H1 (cell line): ENCODE results near the gene HDGFL3. TPM values are rescaled to one million over a fixed set of nuclear protein-coding genes. Genes with fewer than 3 reads are reported as not detected.

Experiments used
- CTCF ChIA-PET: fragments of 300-600 bp; sonication (Branson Sonifier 250); formaldehyde crosslinking; loops from one replicate; lab custom pipeline; 2021; ENCODE audit not compliant: partially characterized antibody; lab: Charles Lee
- POLR2A ChIA-PET: fragments of 300-600 bp; sonication (Branson Sonifier 250); formaldehyde crosslinking; loops from one replicate; lab custom pipeline; 2021; ENCODE audit warnings: inconsistent platforms; ENCODE audit not compliant: partially characterized antibody; lab: Charles Lee
- DNase-seq, 2 experiments: peaks; one replicate each; pipeline versions ENCODE4 v3.0.0 to v3.0.0-alpha.2; 2010 to 2022; ENCODE audit warnings: low spot score in 2 of 2, low read depth in 1 of 2, mixed read lengths in 1 of 2
- FAIRE-seq: peaks from 2 replicates; lab custom pipeline; 2011; peaks lifted over from hg19 to GRCh38; lab: Jason Lieb, UNC
- H2AFZ ChIP-seq: 2 replicates; pipeline ENCODE4 v1.8.1; 2012; ENCODE audit warnings: low read length, inconsistent platforms
- H2AK5ac ChIP-seq: 2 replicates; pipeline ENCODE4 v1.6.1; 2013; ENCODE audit warnings: low read depth, low read length
- H2BK120ac ChIP-seq: replicated peaks from 2 replicates; pipeline ENCODE3; 2013; ENCODE audit warnings: low read depth, low read length, inconsistent platforms
- H2BK12ac ChIP-seq: 2 replicates; pipeline ENCODE4 v1.6.1; 2013; ENCODE audit warnings: low read depth, low read length
- H2BK15ac ChIP-seq: 2 replicates; pipeline ENCODE4 v1.6.1; 2013; ENCODE audit warnings: low read length
- H2BK20ac ChIP-seq: 2 replicates; pipeline ENCODE4 v1.6.1; 2013; ENCODE audit warnings: low read length
- H2BK5ac ChIP-seq: 2 replicates; pipeline ENCODE4 v1.6.1; 2013; ENCODE audit warnings: low read depth, low read length
- H3K14ac ChIP-seq: 2 replicates; pipeline ENCODE4 v1.6.1; 2013; ENCODE audit warnings: inconsistent platforms; ENCODE audit not compliant: insufficient read length
- H3K18ac ChIP-seq: 2 replicates; pipeline ENCODE4 v1.6.1; 2013; ENCODE audit warnings: low read length; ENCODE audit errors: extremely low read depth
- H3K23ac ChIP-seq: 2 replicates; pipeline ENCODE4 v1.6.1; 2013; ENCODE audit warnings: inconsistent platforms; ENCODE audit not compliant: insufficient read length
- H3K23me2 ChIP-seq: 2 replicates; pipeline ENCODE4 v1.6.1; 2013; ENCODE audit warnings: low read depth, low read length
- H3K27ac ChIP-seq: 2 replicates; pipeline ENCODE4 v1.6.1; 2011; ENCODE audit warnings: low read depth, low read length, inconsistent platforms
- H3K27me3 ChIP-seq, 4 experiments: replicated peaks in 1 of 4; 1 replicate in 1 of 4; 2 replicates in 3 of 4; pipeline versions ENCODE4 v1.6.1 to v1.8.1; 2011 to 2013; ENCODE audit warnings: low read length in 3 of 4, mild to moderate bottlenecking in 3 of 4, inconsistent platforms in 2 of 4, mixed read lengths in 2 of 4, moderate library complexity in 1 of 4; ENCODE audit not compliant: control insufficient read depth in 3 of 4, insufficient read depth in 3 of 4; ENCODE audit errors: extremely low read depth in 1 of 4
- H3K36me3 ChIP-seq, 4 experiments: 2 replicates each; pipeline versions ENCODE4 v1.6.1 to v1.8.1; 2011 to 2013; ENCODE audit warnings: mild to moderate bottlenecking in 4 of 4, low read length in 3 of 4, moderate library complexity in 2 of 4, control low read depth in 1 of 4, inconsistent platforms in 1 of 4; ENCODE audit not compliant: insufficient read depth in 4 of 4, control insufficient read depth in 2 of 4
- H3K4ac ChIP-seq: replicated peaks from 2 replicates; pipeline ENCODE3; 2013; ENCODE audit warnings: low read length, low read depth, mixed read lengths, inconsistent platforms; ENCODE audit not compliant: insufficient read length
- H3K4me1 ChIP-seq, 4 experiments: replicated peaks in 1 of 4; 1 replicate in 1 of 4; 2 replicates in 3 of 4; pipeline versions ENCODE4 v1.6.1 to v1.8.1; 2011 to 2013; ENCODE audit warnings: low read length in 3 of 4, inconsistent platforms in 2 of 4, mixed read lengths in 1 of 4; ENCODE audit not compliant: insufficient read depth in 4 of 4, control insufficient read depth in 3 of 4
- H3K4me2 ChIP-seq, 2 experiments: 2 replicates each; pipeline versions ENCODE4 v1.6.1 to v1.8.1; 2011 to 2013; ENCODE audit warnings: low read depth in 2 of 2, low read length in 2 of 2, control low read depth in 1 of 2, inconsistent platforms in 1 of 2, mild to moderate bottlenecking in 1 of 2; ENCODE audit not compliant: insufficient read depth in 1 of 2
- H3K4me3 ChIP-seq, 4 experiments: fragments of 200-600, 300-600 bp in 1 of 4; sonication (generic), shearing (Covaris generic), sonication (Bioruptor Twin) in 1 of 4; 2 replicates each; pipeline versions ENCODE4 v1.5.1 to v1.8.1; 2011 to 2016; ENCODE audit warnings: low read length in 4 of 4, low read depth in 3 of 4, control low read depth in 2 of 4, inconsistent platforms in 2 of 4, mild to moderate bottlenecking in 2 of 4, mixed read lengths in 1 of 4, moderate library complexity in 1 of 4; ENCODE audit not compliant: insufficient read depth in 2 of 4; ENCODE audit errors: extremely low read depth in 1 of 4
- H3K56ac ChIP-seq: replicated peaks from 2 replicates; pipeline ENCODE3; 2013; ENCODE audit warnings: low read depth, mild to moderate bottlenecking, mixed read lengths, low read length, inconsistent platforms; ENCODE audit not compliant: insufficient read length
- H3K79me1 ChIP-seq: 2 replicates; pipeline ENCODE4 v1.6.1; 2013; ENCODE audit warnings: low read depth, low read length, control low read depth
- H3K79me2 ChIP-seq, 2 experiments: 2 replicates each; pipeline versions ENCODE4 v1.6.1 to v1.8.1; 2012 to 2013; ENCODE audit warnings: low read length in 2 of 2, mild to moderate bottlenecking in 2 of 2, inconsistent platforms in 1 of 2; ENCODE audit not compliant: insufficient read depth in 2 of 2, control insufficient read depth in 1 of 2
- H3K9ac ChIP-seq, 4 experiments: replicated peaks in 1 of 4; 1 replicate in 1 of 4; 2 replicates in 3 of 4; pipeline versions ENCODE4 v1.6.1 to v1.8.1; 2011 to 2013; ENCODE audit warnings: low read depth in 3 of 4, low read length in 3 of 4, control low read depth in 2 of 4, mild to moderate bottlenecking in 2 of 4, moderate library complexity in 2 of 4, inconsistent platforms in 1 of 4; ENCODE audit errors: extremely low read depth in 1 of 4
- H3K9me3 ChIP-seq, 2 experiments: 2 replicates each; pipeline versions ENCODE4 v1.6.1 to v1.8.1; 2012 to 2013; ENCODE audit warnings: mild to moderate bottlenecking in 2 of 2, moderate library complexity in 2 of 2, control low read depth in 1 of 2, inconsistent platforms in 1 of 2, low read depth in 1 of 2, low read length in 1 of 2, mixed read lengths in 1 of 2; ENCODE audit not compliant: insufficient read depth in 2 of 2
- H4K20me1 ChIP-seq, 2 experiments: replicated peaks in 1 of 2; 2 replicates each; pipeline versions ENCODE3 to v1.8.1; 2011 to 2013; ENCODE audit warnings: inconsistent platforms in 2 of 2, low read length in 2 of 2, mild to moderate bottlenecking in 1 of 2; ENCODE audit not compliant: insufficient read depth in 2 of 2, control insufficient read depth in 1 of 2
- H4K5ac ChIP-seq: 2 replicates; pipeline ENCODE4 v1.6.1; 2013; ENCODE audit warnings: low read length, low read depth, mixed read lengths, inconsistent platforms; ENCODE audit not compliant: insufficient read length
- H4K8ac ChIP-seq: 2 replicates; pipeline ENCODE4 v1.8.0; 2013; ENCODE audit warnings: mild to moderate bottlenecking, moderate library complexity, low read length, inconsistent platforms; ENCODE audit not compliant: insufficient read depth; ENCODE audit errors: extremely low read depth
- H4K91ac ChIP-seq: replicated peaks from 2 replicates; pipeline ENCODE3; 2013; ENCODE audit warnings: low read length, mixed read lengths, inconsistent platforms; ENCODE audit not compliant: insufficient read length
- BCL11A ChIP-seq, 2 experiments: IDR thresholded peaks; one replicate each; pipeline ENCODE4 v1.6.1; 2011; ENCODE audit warnings: low read depth in 2 of 2, low read length in 2 of 2, mild to moderate bottlenecking in 2 of 2
- CBX5 ChIP-seq: fragments of 300-800, 300-1000 bp; sonication (generic); IDR thresholded peaks from 2 replicates; pipeline ENCODE4 v1.7.1; 2016; ENCODE audit warnings: antibody characterized with exemption, low read length, low read depth
- EGR1 ChIP-seq: IDR thresholded peaks from 2 replicates; pipeline ENCODE4 v1.6.1; 2011; ENCODE audit warnings: low read depth, low read length, borderline replicate concordance
- JUN ChIP-seq: IDR thresholded peaks from 2 replicates; pipeline ENCODE4 v1.6.1; 2011; ENCODE audit warnings: low read depth, mild to moderate bottlenecking, improper control_type of control experiment, low read length
- MAX ChIP-seq: IDR thresholded peaks from 2 replicates; pipeline ENCODE4 v1.6.1; 2012; ENCODE audit warnings: inconsistent platforms
- NRF1 ChIP-seq: IDR thresholded peaks from 2 replicates; pipeline ENCODE4 v1.6.1; 2011; ENCODE audit warnings: mild to moderate bottlenecking, low read depth, low read length, improper control_type of control experiment
- RXRA ChIP-seq: IDR thresholded peaks from 2 replicates; pipeline ENCODE4 v1.6.1; 2011; ENCODE audit warnings: low read depth, mild to moderate bottlenecking, low read length, moderate library complexity; ENCODE audit not compliant: insufficient read depth
- SIRT6 ChIP-seq: IDR thresholded peaks from one replicate; pipeline ENCODE4 v1.7.1; 2012; ENCODE audit warnings: low read length, inconsistent platforms
- SP4 ChIP-seq: IDR thresholded peaks from 2 replicates; pipeline ENCODE4 v1.6.1; 2012; ENCODE audit warnings: low read length, inconsistent platforms
- SUZ12 ChIP-seq: fragments of 200-600 bp; sonication (generic); IDR thresholded peaks from 2 replicates; pipeline ENCODE4 v1.6.1; 2012; ENCODE audit warnings: mild to moderate bottlenecking, inconsistent platforms, low read length, moderate library complexity, mixed read lengths
- WGBS, 2 experiments: shearing (Covaris generic) in 1 of 2; methylation state at CpG; one replicate each; pipeline versions ENCODE4 v1.1.6 to v1.1.7; 2013 to 2015; ENCODE audit warnings: low lambda C conversion rate in 2 of 2, mixed read lengths in 2 of 2, inconsistent platforms in 1 of 2, low coverage in 1 of 2, missing lambda C conversion rate in 1 of 2; ENCODE audit not compliant: insufficient replicate concordance in 2 of 2, insufficient coverage in 1 of 2, insufficient read length in 1 of 2; ENCODE audit errors: extremely low coverage in 1 of 2, missing lambda C conversion rate in 1 of 2; 5-methylcytosine and 5-hydroxymethylcytosine counted together
- polyA plus RNA-seq, 7 experiments: library from polyadenylated mRNA; depleted of rRNA in 3 of 7; stranded (reverse) in 5 of 7; unstranded in 2 of 7; fragments of >200 nt in 5 of 7; fragments of 200-250 nt in 2 of 7; gene quantifications; 1 replicate in 5 of 7; 2 replicates in 1 of 7; 4 replicates in 1 of 7; pipeline versions ENCODE4 v1.2.1 to v1.2.3, GENCODE V29; 2011 to 2013; ENCODE audit warnings: missing spikeins in 2 of 7, mixed read lengths in 2 of 7
- total RNA-seq: library from RNA; stranded (reverse); fragmentation: NEBNext Ultra II Directional; extraction: Animal tissue kit (Norgen Biotek cat#: 25700); gene quantifications from 2 replicates; pipeline ENCODE4 v1.2.1, GENCODE V29; 2021

Gene HDGFL3
- total and polyA plus RNA-seq, 2 of the 8 experiments (the other 6 are each of a cell fraction or from before 2014, with no cell fraction given) = 14.1 to 149 TPM

GRCh38 chr15:83206526-83207008, 1.1 kb downstream of the HDGFL3 start:
- H2BK5ac ChIP-seq = peak overlapping the region; percentile 76
- H3K14ac ChIP-seq = no peak overlapping the region
- no peak for TF ChIP-seq SUZ12
- TF ChIP-seq RXRA = no peak
- TF ChIP-seq MAX = no peak
- TF ChIP-seq SIRT6 = no peak
- no peak for TF ChIP-seq BCL11A (IDR thresholded peaks at IDR 0.05; ENCODE audit: low read depth in 2 of 2, low read length in 2 of 2)
- TF ChIP-seq NRF1 = no peak
- TF ChIP-seq SP4 = no peak
- TF ChIP-seq CBX5 = no peak
- TF ChIP-seq EGR1 = no peak
- TF ChIP-seq JUN = no peak
- CTCF ChIA-PET = interaction anchor here (0.6 to 0.8 kb wide), 3 partner anchors 16 to 281 kb away, joined by 3 to 4 read pairs (median 3); no protein-coding TSS in a partner anchor
- H2AFZ ChIP-seq = no peak overlapping the region
- DNase-seq = peak in 1 of 2 experiments; percentile 60
- H3K56ac ChIP-seq = peak overlapping the region; percentile 17
- H3K9me3 ChIP-seq = no peaks in the 10 kb centered on the region
- H3K27ac ChIP-seq = peak overlapping the region; percentile 81
- H3K23me2 ChIP-seq = peaks cover 4% of the 10 kb centered on the region; the same call in 1 of the 2 replicates
- H3K4me2 ChIP-seq = peak overlapping the region; percentile 69 to 77
- H3K36me3 ChIP-seq = no peaks in the 10 kb centered on the region; a peak in 1 of 8 replicates
- 2% methylated on average over 23 of the region's 25 CpGs; no CpG with 5 or more reads in 1 of the 2 experiments for WGBS, 2 experiments
- no peak overlapping the region for H3K23ac ChIP-seq
- H3K9ac ChIP-seq = peak overlapping the region; percentile 81 to 95 (median 86)
- peaks cover 10 to 53% of the 10 kb centered on the region in 2 experiments; a peak in 3 of 4 replicates for H3K79me2 ChIP-seq
- H2AK5ac ChIP-seq = no peak overlapping the region
- no peaks in the 10 kb centered on the region for H3K79me1 ChIP-seq
- no peak overlapping the region for H2BK15ac ChIP-seq
- H3K4me1 ChIP-seq = peaks cover 3 to 13% (median 7%) of the 10 kb centered on the region in 4 experiments; a peak in 5 of 7 replicates
- H4K20me1 ChIP-seq = peaks cover 5 to 8% of the 10 kb centered on the region in 2 experiments
- peak overlapping the region; percentile 84 for H3K18ac ChIP-seq
- H2BK120ac ChIP-seq = no peak overlapping the region
- peak overlapping the region; percentile 81 for H3K4ac ChIP-seq
- H4K8ac ChIP-seq = peak overlapping the region; percentile 96
- POLR2A ChIA-PET = interaction anchor here (1.0 to 1.6 kb wide), 5 partner anchors 9 to 668 kb away, joined by 3 to 10 read pairs (median 6); partner anchors contain the start of gene BTBD1
- H2BK20ac ChIP-seq = no peak overlapping the region
- peak overlapping the region; percentile 59 to 95 (median 87) for H3K4me3 ChIP-seq
- H4K91ac ChIP-seq = peak overlapping the region; percentile 56
- no peaks in the 10 kb centered on the region; a peak in 1 of 7 replicates for H3K27me3 ChIP-seq
- peak overlapping the region; percentile 74 for H4K5ac ChIP-seq
- no peak overlapping the region for H2BK12ac ChIP-seq
- FAIRE-seq = no peak
